GM21515 (cell line): ENCODE data around the gene PYGB.
"Not testable (repeated sequence)": the region's sequence is repeated elsewhere in the genome, so short reads cannot be mapped to it uniquely, and the experiment has no call there.

ENCODE experiments used
- ATAC-seq: cut with Tn5 transposase; IDR thresholded peaks from one replicate; pipeline ENCODE4 v1.9.1; 2021; ENCODE audit not compliant: unreplicated experiment

The PYGB gene

DNA sequence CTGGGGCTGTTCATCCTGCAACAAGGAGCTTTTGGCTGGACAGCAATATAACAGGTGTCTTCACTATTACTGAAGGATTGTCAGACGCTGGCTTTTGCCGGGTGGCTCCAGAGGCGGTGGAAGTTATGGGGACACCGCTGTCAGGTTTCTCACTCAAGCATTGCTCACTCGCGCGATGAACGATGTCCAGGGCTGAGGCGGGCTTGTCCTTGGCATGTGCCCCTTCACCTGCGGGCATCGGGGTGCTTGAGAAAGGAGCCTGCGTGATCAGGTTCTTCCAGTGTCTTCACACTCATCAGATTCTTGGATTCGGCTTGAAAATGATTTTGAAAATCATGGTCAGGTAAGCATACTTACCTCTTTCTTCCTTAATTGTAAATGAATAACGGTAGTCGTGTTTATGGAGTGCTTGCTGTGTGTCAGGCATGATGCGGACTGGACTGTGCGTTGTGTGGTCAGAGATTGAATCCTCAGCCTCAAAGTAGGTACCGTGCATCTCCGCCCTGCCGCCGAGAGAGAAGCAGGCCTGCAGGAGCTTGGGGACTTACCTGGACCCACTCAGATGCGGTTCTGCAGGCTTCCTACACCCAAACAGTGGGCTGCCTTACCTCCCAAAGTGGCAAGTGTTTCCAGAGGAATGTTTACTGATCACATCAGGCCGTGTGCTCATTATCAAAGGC lies 18.3 kb upstream of the PYGB start:
- ATAC-seq = no peak

DNA sequence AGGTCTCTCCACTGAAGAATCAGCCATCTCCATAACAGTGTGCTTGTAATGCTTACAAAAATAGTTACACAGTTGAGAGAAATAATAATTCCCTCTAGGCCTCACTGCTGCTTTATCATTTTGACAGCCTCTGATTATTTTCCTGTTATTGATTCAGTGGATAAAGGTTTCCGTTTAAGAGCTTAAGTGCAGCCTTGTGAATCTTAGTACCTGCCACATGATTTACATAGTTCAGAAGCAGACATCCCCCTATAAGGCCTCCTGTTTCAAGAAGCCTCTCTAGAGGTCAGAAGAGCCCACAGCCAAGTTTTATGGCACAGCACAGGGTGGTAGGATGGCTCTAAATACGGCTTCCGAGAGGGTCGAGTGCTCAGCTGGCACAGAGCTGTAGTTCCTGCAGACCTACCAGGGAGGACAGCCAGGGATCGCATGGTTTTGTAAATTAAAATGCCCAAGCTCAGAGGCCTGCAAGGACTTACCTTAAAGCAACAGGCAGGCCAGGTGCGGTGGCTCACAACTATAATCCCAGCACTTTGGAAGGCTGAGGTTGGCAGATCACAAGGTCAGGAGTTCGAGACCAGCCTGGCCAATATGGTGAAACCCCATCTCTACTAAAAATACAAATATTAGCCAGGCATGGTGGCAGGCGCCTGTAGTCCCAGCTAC lies 17.6 kb upstream of the PYGB start:
- ATAC-seq = peak; percentile 85

DNA sequence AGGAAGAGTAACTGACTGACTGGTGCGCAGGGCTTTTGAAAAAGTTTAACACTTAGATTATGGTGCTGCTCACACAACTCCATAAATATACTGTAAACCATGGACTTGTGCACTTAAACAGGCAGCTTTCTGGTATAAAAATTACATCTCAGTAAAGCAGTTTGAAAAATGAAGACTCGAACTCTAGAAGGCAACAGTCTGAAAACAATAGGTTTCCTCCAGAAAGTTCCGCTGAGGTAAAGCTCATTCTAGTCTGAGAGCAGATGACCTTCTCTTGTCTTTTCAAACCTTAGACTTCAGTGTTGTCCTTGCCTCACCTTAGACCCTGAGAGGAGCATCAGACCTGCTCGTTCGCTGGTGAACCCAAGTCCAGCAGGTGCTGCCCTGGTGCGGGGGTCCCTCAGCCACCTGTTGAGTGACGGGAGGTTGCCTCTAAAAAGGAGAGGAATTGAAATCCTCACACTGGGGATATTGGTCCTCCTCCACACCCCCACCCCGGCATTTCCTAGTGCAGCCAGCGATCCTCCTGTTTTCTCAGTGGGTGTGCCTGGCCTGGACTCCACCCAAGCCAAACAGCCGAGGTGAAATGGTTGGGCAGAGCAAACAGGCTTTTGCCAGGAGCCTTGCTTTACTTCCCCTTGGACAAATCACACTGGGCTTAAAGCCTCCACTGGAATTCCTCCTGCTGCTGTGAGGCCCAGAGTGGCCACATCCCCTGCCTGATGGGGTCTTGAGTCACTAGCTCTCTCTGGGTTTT lies 14.7 kb upstream of the PYGB start:
- no peak for ATAC-seq

- not testable (repeated sequence) for ATAC-seq
Measured at GRCh38 chr20:25234009-25234849, 13.7 kb upstream of the PYGB start.

DNA sequence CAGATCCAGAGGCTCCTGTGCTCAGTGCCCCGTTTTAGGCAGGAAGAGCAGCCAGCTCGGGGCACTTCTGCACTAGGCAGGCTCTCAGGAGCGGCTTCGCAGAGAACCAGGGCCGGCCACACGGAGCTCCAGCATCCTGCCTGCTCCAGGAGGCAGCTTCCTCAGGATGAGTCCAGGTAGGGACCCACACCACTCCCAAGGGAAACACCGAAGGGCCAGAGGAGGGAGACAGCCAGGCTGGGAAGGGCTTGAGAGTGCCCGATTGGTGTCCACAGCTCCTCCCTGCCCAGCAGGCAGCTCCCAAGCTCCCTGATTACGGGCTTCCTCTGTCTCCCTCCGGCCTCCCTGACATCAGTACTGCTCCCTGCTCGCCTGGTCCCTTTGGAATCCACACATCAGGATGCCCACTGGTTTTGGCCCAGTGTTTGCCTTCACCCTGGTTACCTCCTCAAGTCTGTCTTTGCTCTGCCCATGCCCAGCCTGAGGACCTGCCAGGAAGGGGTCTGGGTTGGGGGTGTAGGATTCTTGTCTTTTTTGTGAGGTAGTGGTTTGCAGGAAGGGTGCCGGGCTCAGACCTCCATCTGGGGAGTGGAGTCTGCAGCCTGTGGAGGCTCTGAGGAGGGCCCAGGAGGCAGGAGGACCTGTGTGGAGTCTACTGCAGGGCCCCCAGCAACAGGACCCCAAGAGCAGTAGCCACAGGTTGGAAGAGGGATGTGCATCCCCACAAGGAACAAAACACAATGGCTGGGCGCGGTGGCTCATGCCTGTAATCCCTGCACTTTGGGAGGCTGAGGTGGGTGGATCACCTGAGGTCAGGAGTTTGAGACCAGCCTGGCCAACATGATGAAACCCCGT lies 11.2 kb upstream of the PYGB start:
- ATAC-seq = no peak

- no peak for ATAC-seq
Measured at GRCh38 chr20:25237610-25238318, 10.1 kb upstream of the PYGB start.

DNA sequence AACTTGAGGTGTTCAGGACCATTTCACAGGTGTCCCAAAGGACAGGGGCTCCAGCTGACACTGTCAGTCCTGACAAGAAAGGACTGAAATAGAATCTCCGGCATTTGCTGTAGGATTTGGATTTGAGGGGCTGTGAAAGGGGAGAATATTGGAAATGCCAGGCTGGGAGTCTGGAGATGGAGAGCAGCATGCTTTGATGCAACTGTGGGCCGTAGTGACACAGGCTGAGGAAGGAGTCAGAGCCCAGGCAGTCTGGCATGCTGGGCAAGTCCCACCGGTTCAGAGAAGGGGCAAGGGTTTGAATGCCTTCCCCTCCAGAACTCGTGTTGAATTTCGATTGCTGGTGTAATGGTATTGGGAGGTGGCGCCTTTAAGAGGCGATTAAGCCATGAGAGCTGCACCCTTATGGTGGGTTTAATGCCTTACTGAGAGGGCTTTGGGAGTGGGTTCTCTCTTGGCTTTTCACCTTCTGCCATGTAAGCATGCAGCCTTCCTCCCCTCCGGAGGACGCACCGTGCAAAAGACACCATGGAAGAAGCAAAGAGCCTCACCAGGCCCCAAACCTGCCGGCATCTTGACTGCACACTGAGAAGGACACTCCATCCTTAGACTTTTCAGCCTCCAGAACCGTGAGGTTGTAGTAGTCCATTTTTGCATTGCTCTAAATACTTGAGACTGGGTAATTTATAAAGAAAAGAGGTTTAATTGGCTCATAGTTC lies 9.4 kb upstream of the PYGB start:
- ATAC-seq = no peak

- ATAC-seq = no peak
Measured at GRCh38 chr20:25239387-25240370, 8.2 kb upstream of the PYGB start.

- ATAC-seq = not testable (repeated sequence)
Measured at GRCh38 chr20:25240851-25241658, 6.8 kb upstream of the PYGB start.

- ATAC-seq = not testable (repeated sequence)
Measured at GRCh38 chr20:25241659-25241955, 6.3 kb upstream of the PYGB start.

DNA sequence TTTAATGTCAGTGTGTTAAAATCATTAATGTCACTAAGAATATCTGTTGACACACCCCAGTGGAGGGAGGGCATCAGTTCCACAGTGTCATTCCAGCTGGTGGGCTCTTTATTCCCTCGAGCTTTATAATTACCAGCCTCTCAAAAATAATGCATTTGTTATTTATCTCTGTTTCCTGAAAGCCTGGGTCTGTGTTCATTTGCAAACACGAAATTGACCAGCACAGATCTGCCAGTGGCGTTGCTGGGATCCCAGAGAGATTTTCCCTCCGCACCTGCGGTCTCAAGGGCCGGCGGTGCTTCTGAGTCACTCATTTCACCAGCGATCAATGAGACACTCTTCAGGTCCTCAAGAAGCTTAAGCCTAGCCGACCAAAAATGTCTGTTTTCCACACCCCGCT lies 5.7 kb upstream of the PYGB start:
- ATAC-seq = no peak

DNA sequence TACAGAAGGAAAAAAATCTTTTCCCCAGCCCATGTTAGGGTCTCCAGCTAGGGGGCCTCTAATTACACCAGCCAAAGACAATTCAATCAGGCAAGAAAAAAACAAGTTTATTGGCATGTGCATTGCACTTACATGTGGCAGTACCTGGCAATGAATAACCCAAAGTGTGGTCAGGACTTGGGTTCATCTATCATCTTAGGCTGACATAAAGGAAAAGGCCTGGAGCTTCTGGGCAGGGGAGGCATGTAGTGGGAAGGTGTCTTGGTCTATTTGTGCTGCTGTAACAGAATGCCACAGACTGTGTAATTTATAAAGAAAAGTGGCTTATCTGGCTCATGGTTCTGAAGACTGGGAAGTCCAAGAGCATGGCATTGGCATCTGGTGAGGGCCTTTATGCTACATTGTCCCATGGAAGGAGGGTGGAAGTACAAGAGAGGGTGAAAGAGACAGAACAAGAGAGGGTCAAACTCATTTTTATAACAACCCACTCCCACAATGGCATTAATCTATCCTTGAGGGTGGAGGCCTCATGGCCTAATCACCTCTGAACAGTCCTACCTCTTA lies 4.4 kb upstream of the PYGB start:
- no peak for ATAC-seq

DNA sequence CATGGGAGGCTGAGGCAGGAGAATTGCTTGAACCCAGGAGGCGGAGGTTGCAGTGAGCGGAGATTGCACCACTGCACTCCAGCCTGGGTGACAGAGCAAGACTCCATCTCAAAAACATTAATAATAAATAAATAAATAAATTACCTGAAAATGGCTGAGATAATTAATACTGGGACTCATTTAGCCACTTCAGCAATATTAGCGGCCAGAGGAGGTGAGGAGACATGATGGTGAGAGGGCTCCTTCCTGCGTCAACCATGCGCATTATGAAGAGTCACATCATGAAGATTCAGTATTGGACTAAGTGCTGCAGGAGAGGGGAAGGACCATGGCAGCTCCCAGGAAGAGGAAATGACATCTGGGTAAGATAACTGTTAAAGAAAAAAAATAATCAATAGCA lies 2.9 kb upstream of the PYGB start:
- no peak for ATAC-seq

- no peak for ATAC-seq
Measured at GRCh38 chr20:25245461-25245860, 2.4 kb upstream of the PYGB start.

DNA sequence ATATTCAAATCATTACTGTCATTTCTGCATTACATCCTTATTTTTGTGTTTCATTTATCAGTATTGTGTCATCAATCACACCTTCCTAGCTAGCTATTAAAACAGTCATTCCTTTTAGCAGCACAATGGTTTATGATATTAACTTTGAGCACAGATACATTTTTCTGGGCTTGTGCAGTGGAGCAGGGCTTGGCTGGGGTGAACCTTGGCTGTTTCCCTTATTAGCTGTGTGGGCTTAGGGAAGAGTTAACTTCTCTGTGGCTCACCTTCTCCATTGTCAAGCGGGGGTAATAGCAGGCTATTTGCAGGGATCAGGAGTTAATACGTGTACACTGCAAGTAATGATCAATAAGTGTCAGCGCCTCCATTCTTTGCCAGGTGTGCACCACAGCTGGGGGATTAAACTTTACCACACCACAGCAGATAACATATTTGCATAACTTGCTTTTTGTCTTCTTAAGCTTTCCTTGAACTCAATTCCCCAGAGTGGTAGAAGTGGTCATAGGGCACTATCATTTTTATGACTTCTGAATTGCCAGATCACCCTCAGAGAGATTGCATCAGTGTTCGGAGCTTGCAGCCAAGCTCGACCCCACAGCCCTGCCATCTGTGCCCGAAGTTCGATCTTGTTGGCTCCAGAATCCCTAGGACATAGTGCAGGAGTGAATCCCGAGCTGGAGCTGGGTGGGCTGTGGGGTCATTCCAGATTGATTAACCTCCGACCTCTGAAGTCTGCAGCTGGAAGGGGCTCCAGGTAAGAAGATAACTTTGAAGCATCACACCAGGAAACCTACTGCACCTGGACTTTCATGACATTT lies 1.5 kb upstream of the PYGB start:
- ATAC-seq = no peak

- ATAC-seq = no peak
Measured at GRCh38 chr20:25247000-25247517, 826 bp upstream of the PYGB start.
